Lower leg skin (tissue), 3 donors: ENCODE measurements around the gene BTBD16.

Source experiments
- CTCF ChIP-seq, 3 donors: fragments of 450-650 bp; IDR thresholded peaks; one replicate each; pipeline ENCODE4 v1.5.1; 2016; ENCODE audit warnings: antibody characterized with exemption in 3 of 3, mild to moderate bottlenecking in 3 of 3, moderate library complexity in 2 of 3
- POLR2A ChIP-seq, 2 donors: fragments of 450-650 bp; IDR thresholded peaks; one replicate each; pipeline ENCODE4 v1.6.1; 2016 to 2017; ENCODE audit warnings: antibody characterized with exemption in 2 of 2, mild to moderate bottlenecking in 1 of 2, moderate library complexity in 1 of 2

GRCh38 chr10:122316224-122316884 is 45.3 kb downstream of the BTBD16 start:
- TF ChIP-seq CTCF (IDR thresholded peaks at IDR 0.05) (no peak), POLR2A (IDR thresholded peaks at IDR 0.05) (no peak)
